NT2/D1 (cell line): ENCODE measurements around the gene SPEM1.

Source experiments
- SUZ12 ChIP-seq: IDR thresholded peaks from 2 replicates; pipeline ENCODE4 v1.6.1; 2011; ENCODE audit not compliant: insufficient read length, insufficient read depth; ENCODE audit errors: extremely low read depth
- YY1 ChIP-seq: IDR thresholded peaks from 2 replicates; pipeline ENCODE4 v1.6.1; 2011; ENCODE audit not compliant: insufficient read length, insufficient read depth
- ZNF274 ChIP-seq: IDR thresholded peaks from 2 replicates; pipeline ENCODE4 v1.6.1; 2011; ENCODE audit warnings: mild to moderate bottlenecking, low read depth, low read length

GRCh38 chr17:7388856-7389255 lies 31.3 kb upstream of the SPEM1 start:
- TF ChIP-seq YY1 (no peak), ZNF274 (no peak), SUZ12 (no peak)
